UCSD-AML1 (cell line): Measurements from ENCODE around the gene LDLRAD1.
"Not testable (repeated sequence)": the region's sequence is repeated elsewhere in the genome, so short reads cannot be mapped to it uniquely, and the experiment has no call there.

Source experiments
- DNase-seq: peaks from one replicate; lab custom pipeline; 2025; ENCODE audit not compliant: unreplicated experiment; lab: John Stamatoyannopoulos, UW

Gene LDLRAD1

GRCh38 chr1:54017979-54018378, at the start of gene LDLRAD1:
Gene LDLRAD1, minus strand, starts transcription at chr1:54018186. Its CDS starts 74 bp downstream, at chr1:54018112.
- no peak for DNase-seq

GRCh38 chr1:54064299-54064698, 46.3 kb upstream of the LDLRAD1 start:
- no peak for DNase-seq

GRCh38 chr1:54054438-54054749, 36.4 kb upstream of the LDLRAD1 start:
- DNase-seq, result no peak

- no peak for DNase-seq
Observed at GRCh38 chr1:54053745-54054437, 35.9 kb upstream of the LDLRAD1 start.

GRCh38 chr1:54052934-54053744, 35.2 kb upstream of the LDLRAD1 start, which contains the start of the genes TCEANC2 and TMEM59:
Gene TCEANC2, plus strand, starts transcription at chr1:54053608. Its CDS starts 815 bp downstream, at chr1:54054423.
Gene TMEM59, minus strand, starts transcription at chr1:54053204. Its CDS starts 16 bp downstream, at chr1:54053188.
- DNase-seq, result peak; percentile 99

- peak; percentile 49 for DNase-seq
Observed at GRCh38 chr1:54052431-54052933, 34.5 kb upstream of the LDLRAD1 start.

GRCh38 chr1:54051933-54052430, 34.0 kb upstream of the LDLRAD1 start:
- DNase-seq, result no peak

- DNase-seq, result not testable (repeated sequence)
Observed at GRCh38 chr1:54050435-54050834, 32.4 kb upstream of the LDLRAD1 start.

GRCh38 chr1:54047384-54048305, 29.7 kb upstream of the LDLRAD1 start:
- no peak for DNase-seq

- no peak for DNase-seq
Observed at GRCh38 chr1:54046671-54047383, 28.8 kb upstream of the LDLRAD1 start.

- no peak for DNase-seq
Observed at GRCh38 chr1:54045496-54045895, 27.5 kb upstream of the LDLRAD1 start.

GRCh38 chr1:54041806-54042205, 23.8 kb upstream of the LDLRAD1 start:
- DNase-seq, result no peak

- DNase-seq, result no peak
Observed at GRCh38 chr1:54037476-54037875, 19.5 kb upstream of the LDLRAD1 start.

- DNase-seq, result no peak
Observed at GRCh38 chr1:54028306-54029251, 10.6 kb upstream of the LDLRAD1 start.

GRCh38 chr1:54027848-54028247, 9.9 kb upstream of the LDLRAD1 start:
- no peak for DNase-seq

- DNase-seq, result not testable (repeated sequence)
Observed at GRCh38 chr1:54024811-54025210, 6.8 kb upstream of the LDLRAD1 start.

- DNase-seq, result no peak
Observed at GRCh38 chr1:54024358-54024757, 6.4 kb upstream of the LDLRAD1 start.

- not testable (repeated sequence) for DNase-seq
Observed at GRCh38 chr1:54019562-54020176, 1.7 kb upstream of the LDLRAD1 start.

- no peak for DNase-seq
Observed at GRCh38 chr1:54018635-54019034, 649 bp upstream of the LDLRAD1 start.
